Measurements from ENCODE around the gene CPLANE2.
"Not testable (repeated sequence)": the region's sequence is repeated elsewhere in the genome, so short reads cannot be mapped to it uniquely, and the experiment has no call there.

CPLANE2 gene

GRCh38 chr1:16208270-16208987 lies 28.6 kb downstream of the CPLANE2 start:
- no peak for DNase-seq

- no peak for DNase-seq
Observed at GRCh38 chr1:16207318-16208269, 29.4 kb downstream of the CPLANE2 start.

- DNase-seq: peak; percentile 51 to 90
Observed at GRCh38 chr1:16206547-16207317, 30.3 kb downstream of the CPLANE2 start.

DNA sequence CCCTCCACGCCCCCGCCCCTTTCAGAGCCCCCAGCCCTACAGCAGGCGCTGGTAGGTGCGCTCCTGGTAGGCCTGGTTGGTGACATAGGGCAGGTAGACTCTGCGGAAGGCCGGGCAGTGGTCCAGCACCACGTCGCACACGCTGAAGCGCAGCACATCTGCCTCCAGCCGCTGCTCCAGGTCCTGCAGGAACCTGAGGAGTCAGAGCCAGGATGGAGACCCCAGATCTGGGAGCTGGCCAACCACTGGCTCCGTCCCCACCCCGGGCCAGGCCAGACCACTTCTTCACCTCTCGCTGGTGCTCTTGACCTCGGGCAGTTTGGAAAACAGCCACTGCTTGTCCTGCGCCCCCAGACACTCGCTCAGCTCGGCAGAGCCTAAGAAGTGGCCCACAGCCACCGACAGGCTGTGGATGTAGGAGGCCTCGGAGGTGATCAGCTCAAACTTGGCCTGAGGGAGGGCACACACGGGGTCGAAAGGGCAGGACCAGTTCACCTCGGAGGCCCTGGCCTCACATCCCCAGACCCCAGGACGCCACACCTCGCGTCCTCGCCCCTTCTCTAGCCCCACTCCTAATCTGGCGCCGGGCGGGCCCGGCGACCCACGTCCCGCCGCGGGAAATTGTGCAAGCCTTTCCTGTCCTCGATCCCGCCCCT lies 31.0 kb downstream of the CPLANE2 start:
- no peak for DNase-seq

DNA sequence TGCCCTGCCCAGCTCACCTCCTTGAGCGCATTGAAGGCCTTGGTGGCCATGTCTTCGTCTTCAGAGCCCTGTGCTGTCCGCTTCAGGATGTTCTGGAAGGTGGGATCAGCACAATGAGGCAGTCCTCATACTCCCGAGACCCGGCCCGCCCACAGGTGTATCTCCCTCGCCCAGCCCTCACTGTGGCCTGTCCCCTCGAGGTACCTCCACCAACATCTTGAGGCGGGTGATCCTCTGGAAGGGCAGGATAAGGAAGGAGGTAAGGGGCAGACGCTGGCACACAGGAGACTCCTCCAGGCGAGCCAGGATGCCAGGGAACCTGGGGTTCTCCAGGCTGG lies 31.7 kb downstream of the CPLANE2 start:
- DNase-seq: no peak

DNA sequence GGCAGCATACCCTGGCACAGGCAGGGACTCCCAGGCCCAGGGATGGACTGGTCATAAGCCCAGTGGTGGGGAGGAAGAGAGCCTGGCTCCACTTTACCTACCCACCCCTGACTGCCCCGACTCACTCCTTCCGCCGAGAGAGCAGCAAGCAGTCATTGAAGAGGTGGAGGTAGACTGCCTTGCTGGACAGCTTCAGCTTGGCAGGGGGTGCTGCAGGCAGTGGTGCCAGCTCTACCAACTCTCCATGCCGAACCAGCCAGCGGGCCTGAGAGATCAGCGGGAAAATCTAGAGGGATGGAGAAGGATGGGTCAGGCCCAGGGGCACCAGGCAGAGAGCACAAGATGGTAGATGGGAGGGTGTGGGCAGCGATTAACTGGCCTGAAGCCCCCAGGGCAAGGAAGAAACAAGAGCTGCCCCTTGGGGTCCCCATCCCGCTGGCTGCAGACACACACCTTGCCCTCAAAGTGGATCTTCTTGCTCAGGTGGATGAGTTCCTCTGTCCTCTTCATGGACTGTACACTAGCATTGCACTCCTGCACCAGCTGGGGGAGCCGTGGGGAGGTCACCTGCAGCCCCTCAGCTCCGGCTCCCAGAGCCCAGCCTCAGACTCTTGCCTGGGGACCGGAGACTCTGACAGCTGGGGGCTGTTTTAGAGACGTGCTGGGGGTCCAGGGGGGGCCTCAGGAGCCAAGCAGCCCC lies 32.2 kb downstream of the CPLANE2 start:
- DNase-seq: no peak

DNA sequence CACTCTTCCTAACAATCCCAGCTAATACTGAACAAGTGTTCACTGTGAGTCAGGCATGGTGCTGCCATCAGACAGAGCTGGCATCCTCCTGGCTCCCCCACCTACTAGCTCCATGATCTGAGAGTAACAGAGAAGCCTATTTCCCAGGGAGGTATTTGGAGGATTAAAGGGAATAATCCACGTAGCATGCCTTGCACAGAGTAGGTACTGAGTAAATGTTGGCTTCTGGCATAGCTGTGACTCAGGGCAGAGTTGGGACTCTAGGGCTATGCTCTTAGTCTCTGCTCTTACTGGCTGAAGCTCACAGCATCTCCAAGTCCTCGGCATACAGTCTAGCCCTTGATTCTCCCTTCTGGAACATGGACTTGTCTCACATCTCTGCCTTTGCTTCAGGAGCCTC lies 32.8 kb downstream of the CPLANE2 start:
- no peak for DNase-seq

- DNase-seq: no peak
Observed at GRCh38 chr1:16203550-16203949, 33.4 kb downstream of the CPLANE2 start.

DNA sequence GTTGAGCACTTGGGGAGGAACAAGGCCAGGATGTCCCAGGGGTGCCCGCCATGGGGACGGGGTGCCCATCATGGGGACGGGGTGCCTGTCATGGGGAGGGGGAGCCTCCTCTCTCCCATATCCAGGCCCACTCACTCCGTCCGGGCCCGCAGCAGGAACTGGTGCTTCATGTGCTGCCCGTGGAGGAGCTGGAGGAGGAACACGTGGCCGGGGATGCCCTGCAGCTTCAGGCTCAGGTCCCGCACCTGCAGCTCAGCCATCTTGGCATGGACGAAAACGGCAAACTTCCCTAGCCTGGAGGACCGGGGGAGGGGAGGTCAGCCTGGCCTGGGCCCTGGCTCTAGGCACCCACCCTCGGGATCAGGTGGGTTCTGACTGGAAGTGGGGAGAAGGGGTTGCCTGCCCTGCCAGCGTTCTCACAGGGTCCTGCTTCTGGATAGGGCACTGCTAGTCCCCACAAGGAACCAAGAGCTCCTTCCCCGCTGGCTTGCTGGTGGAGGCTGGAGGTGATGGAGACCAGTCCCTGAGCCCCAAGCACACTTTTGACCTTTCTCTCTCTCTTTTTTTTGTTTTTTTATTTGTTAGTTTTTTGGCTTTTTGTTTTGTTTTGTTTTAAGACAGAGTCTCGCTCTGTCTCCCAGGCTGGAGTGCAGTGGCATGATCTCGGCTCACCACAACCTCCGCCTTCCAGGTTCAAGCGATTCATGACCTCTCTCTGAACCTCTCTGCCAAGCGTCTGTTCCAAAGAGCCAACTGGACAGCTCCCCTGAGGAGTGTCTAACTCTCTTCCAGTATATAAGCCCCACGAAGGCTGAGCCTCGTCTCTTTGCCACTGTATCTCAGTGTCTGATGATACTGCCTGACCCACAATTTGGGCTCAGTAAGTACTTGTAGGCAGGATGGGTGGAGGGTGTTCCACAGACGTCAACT lies 34.4 kb downstream of the CPLANE2 start:
- no peak for DNase-seq

- DNase-seq: no peak
Observed at GRCh38 chr1:16199700-16200099, 37.3 kb downstream of the CPLANE2 start.

GRCh38 chr1:16199157-16199501 lies 37.9 kb downstream of the CPLANE2 start:
- no peak for DNase-seq

- DNase-seq: no peak
Observed at GRCh38 chr1:16198444-16199156, 38.4 kb downstream of the CPLANE2 start.

DNA sequence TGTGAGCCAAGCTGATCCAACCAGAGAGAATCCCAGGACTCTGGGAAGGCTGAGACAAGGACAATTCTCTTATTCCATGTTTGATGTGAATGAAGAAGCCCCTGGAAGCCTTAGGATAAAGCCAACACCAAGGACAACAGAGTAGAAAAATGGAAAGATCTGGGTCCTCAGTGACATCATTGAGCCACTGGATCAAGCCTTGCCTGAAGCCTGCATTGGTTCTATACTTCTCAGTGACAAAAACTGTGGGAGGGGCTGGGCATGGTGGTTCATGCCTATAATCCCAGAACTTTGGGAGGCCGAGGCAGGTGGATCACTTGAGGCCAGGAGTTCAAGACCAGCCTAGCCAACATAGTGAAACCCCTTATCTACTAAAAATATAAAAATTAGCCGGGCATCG lies 40.1 kb downstream of the CPLANE2 start:
- no peak for DNase-seq

DNA sequence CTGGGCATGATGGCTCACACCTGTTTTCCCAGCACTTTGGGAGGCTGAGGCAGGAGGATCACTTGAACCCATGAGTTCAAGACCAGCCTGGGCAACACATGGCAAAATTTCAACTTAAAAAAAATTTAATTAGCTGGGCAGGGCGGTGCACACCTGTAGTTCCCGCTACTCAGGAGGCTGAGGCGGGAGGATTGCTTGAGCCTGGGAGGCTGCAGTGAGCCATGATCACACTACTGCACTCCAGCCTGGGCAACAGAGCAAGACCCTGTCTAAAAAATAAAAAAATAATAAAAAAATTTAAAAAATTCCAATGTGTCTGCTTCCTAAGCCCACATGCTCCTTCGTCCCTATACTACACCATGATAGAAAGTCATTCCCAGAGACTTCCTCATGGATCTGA lies 40.8 kb downstream of the CPLANE2 start:
- not testable (repeated sequence) for DNase-seq

DNA sequence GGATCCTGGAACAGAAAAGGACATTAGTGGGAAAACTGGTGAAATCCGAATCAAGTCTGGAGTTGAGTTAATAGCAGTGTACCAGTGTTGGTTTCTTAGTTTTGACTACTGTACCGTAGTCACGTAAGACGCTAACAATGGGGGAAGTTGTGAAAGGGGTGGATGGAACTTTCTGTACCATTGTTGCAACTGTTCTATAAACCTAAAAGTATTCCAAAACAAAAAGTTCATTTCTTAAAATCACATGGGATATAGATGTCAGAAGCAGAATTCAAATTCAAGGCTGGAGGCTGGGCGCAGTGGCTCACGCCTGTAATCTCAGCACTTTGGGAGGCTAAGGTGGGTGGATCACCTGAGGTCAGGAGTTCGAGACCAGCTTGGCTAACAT lies 41.5 kb downstream of the CPLANE2 start:
- DNase-seq: no peak

- DNase-seq: no peak
Observed at GRCh38 chr1:16191916-16192546, 45.0 kb downstream of the CPLANE2 start.

- no peak for DNase-seq
Observed at GRCh38 chr1:16191309-16191708, 45.7 kb downstream of the CPLANE2 start.

GRCh38 chr1:16189921-16190621 lies 46.9 kb downstream of the CPLANE2 start:
- DNase-seq: peak; percentile 76 to 93

GRCh38 chr1:16189003-16189402 lies 48.0 kb downstream of the CPLANE2 start:
- DNase-seq: no peak
